Measurements from ENCODE around the gene PEX7.
"Not testable (repeated sequence)": the region's sequence is repeated elsewhere in the genome, so short reads cannot be mapped to it uniquely, and the experiment has no call there.

Gene PEX7

DNA sequence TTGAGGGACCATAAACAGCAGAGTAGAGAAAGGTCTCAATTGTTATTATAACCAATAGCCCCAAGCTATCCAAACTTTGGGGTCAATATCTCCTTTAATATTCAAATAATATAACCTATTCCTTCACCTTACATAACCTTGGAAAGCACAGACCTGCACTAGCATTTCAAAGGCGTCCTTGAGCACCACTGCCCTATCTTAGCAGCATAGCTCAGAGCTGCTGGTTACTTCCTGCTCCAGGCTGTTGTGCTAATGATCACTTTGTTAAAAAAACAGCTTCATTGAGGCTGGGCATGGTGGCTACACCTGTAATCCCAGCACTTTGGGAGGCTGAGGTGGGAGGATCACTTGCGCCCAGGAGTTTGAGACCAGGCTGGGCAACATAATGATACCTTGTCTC, 110.2 kb downstream of the PEX7 start:
- DNase-seq (ENCODE audit: low spot score): no peak
- in situ Hi-C loops (cut with MboI; ENCODE audit: low pct_unique_long_range_greater_than_20kb, low sequenced_read_pairs, unreplicated experiment): no loop called here
- TF ChIP-seq, protein P1, sequence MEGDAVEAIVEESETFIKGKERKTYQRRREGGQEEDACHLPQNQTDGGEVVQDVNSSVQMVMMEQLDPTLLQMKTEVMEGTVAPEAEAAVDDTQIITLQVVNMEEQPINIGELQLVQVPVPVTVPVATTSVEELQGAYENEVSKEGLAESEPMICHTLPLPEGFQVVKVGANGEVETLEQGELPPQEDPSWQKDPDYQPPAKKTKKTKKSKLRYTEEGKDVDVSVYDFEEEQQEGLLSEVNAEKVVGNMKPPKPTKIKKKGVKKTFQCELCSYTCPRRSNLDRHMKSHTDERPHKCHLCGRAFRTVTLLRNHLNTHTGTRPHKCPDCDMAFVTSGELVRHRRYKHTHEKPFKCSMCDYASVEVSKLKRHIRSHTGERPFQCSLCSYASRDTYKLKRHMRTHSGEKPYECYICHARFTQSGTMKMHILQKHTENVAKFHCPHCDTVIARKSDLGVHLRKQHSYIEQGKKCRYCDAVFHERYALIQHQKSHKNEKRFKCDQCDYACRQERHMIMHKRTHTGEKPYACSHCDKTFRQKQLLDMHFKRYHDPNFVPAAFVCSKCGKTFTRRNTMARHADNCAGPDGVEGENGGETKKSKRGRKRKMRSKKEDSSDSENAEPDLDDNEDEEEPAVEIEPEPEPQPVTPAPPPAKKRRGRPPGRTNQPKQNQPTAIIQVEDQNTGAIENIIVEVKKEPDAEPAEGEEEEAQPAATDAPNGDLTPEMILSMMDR (IDR thresholded peaks at IDR 0.05; ENCODE audit: extremely low read depth, insufficient read depth, missing control alignments): no peak

DNA sequence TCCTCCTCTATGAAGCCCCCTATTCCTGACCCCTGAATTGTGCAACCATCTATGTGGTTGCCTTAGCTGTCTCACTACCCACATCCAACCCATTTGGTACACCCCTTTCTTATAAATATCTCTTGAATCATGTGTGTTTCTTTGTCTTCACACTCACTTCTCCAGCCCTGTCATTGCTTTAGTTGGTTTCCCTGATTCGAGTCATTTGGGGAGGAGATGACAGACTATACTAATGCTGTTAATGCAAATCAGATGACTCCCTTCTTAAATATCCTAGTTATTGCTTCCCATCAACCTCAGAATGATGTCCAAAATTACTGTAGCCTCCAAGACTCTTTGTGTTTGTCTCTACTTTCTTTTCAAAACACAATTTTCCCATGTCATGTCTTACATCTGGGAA, 122.7 kb downstream of the PEX7 start:
- TF ChIP-seq, protein P1 (IDR thresholded peaks at IDR 0.05; ENCODE audit: extremely low read depth, insufficient read depth, missing control alignments): no peak
- DNase-seq (ENCODE audit: low spot score): no peak
- in situ Hi-C loops (cut with MboI; ENCODE audit: low pct_unique_long_range_greater_than_20kb, low sequenced_read_pairs, unreplicated experiment): no loop called here

DNA sequence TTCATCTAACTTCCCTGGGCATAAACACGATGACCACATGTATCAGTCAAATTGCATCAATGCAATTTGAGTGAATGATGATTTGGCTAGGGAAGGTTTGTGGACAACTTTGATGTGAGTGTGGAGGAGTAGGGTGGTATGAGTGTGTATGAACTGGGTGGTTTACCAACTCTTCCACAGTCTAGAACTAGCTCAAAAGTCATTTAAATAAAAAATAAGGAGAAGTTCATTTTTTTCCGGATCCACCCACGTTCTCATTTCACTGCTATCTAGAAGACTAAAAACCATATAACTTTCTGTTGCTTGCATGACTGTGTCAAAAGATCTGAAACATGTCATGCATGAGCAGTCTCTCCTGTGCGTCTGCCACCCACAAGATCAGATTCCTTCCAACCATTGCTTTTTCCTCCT, 123.3 kb downstream of the PEX7 start:
- in situ Hi-C loops (cut with MboI; ENCODE audit: low pct_unique_long_range_greater_than_20kb, low sequenced_read_pairs, unreplicated experiment): no loop called here
- TF ChIP-seq, protein P1 (IDR thresholded peaks at IDR 0.05; ENCODE audit: extremely low read depth, insufficient read depth, missing control alignments): no peak
- DNase-seq (ENCODE audit: low spot score): no peak

DNA sequence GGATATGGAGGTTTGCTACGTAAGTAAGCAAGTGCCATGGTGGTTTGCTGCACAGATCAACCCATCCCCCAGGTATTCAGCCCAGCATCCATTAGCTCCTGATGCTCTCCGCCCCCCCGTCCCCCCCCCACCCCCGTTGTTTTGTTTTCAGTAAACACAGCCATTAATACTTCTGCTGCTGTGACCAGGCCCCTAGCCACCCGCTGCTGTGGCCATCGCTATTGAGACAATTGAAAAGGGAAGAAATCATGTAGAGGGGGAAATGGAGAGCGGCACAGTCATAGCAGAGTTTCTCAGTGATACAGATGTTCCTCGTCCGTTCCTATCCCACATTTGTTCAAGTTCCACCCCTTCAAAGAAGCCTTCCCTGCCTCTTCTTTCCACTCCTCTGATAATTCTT, 124.6 kb downstream of the PEX7 start:
- DNase-seq (ENCODE audit: low spot score): no peak
- in situ Hi-C loops (cut with MboI; ENCODE audit: low pct_unique_long_range_greater_than_20kb, low sequenced_read_pairs, unreplicated experiment): no loop called here
- TF ChIP-seq, protein P1 (IDR thresholded peaks at IDR 0.05; ENCODE audit: extremely low read depth, insufficient read depth, missing control alignments): no peak

DNA sequence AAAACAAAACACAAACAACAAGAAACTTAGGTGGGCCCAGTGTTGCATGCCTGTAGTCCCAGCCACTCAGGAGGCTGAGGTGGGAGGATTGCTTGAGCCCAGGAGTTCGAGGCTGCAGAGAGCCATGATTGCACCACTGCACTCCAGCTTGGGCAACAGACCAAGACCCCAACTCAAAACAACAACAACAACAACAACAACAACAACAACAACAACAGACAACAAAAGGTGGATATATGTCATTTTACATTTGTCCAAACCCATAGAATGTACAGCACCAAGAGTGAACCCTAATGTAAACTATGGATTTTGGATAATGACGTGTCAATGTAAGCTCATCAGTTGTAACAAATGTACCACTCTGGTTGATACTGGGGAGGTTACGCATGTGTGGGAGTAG, 127.6 kb downstream of the PEX7 start:
- not testable (repeated sequence) for DNase-seq (ENCODE audit: low spot score)
- in situ Hi-C loops (cut with MboI; ENCODE audit: low pct_unique_long_range_greater_than_20kb, low sequenced_read_pairs, unreplicated experiment): loop anchor here (25.0 kb wide), 1 partner anchor 687 kb away; no protein-coding TSS in a partner anchor

DNA sequence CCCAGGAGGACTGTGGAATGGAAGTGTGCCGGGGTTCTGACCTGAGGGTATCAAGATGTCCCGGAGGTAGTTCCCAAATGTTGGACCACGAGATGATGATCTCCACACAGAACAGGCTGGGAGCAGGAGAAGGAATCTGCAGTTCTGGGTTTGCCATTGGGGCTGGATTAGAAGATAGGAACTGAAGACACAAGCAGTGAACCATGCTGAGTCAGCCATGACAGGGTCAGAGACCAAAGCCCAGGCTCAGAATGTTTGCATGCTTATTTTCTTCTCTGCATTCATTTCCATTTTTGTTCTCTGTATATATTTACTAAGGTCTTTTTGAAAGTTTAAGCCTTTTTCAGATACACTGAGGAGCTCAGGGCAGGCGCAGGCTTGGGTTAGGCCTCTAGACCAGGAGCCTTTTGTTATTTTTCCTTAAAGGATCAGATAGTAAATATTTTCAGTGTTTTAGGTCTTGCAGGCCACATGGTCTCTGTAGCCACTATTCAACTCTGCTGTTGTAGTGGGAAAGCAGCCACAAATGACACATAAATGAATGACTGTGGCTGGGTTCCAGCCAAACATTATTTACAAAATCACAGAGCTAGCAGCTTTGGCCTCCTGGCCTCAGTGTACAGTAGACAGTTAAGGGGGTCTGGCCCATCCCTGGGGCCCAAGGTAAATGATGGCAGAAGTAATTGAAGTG, 128.2 kb downstream of the PEX7 start:
- no peak for DNase-seq (ENCODE audit: low spot score)
- TF ChIP-seq, protein P1 (IDR thresholded peaks at IDR 0.05; ENCODE audit: extremely low read depth, insufficient read depth, missing control alignments): no peak
- in situ Hi-C loops (cut with MboI; ENCODE audit: low pct_unique_long_range_greater_than_20kb, low sequenced_read_pairs, unreplicated experiment): loop anchor here (25.0 kb wide), 1 partner anchor 687 kb away; no protein-coding TSS in a partner anchor

DNA sequence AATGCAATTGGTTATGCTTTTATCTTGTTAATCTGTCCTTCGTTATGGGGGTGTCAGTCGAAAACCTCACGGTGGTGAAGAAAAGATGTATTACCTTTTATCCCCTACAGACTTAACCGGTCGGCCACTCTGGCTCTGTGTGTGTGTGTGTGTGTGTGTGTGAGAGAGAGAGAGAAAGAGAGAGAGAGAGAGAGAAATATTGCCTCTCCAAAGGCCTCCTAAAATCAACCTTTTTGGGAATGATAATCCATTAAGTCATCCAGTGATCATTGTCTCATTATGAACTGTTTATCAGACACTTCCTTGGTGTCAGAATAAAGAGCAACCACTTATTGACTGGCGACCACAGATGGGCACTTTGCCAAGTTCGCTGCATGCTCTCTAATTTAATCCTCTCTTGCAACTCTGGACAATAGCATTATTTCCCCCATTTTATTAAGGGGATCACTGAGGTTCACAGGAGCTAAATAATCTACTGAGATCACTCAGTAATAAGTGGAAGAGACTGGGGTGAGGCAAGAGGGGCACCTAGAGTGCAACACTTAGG, 130.4 kb downstream of the PEX7 start:
- in situ Hi-C loops (cut with MboI; ENCODE audit: low pct_unique_long_range_greater_than_20kb, low sequenced_read_pairs, unreplicated experiment): loop anchor here (25.0 kb wide), 1 partner anchor 685 kb away; no protein-coding TSS in a partner anchor
- DNase-seq (ENCODE audit: low spot score): no peak
- TF ChIP-seq, protein P1 (IDR thresholded peaks at IDR 0.05; ENCODE audit: extremely low read depth, insufficient read depth, missing control alignments): no peak

Data from GM13977 (cell line).